ENCODE data around the gene FGGY. TPM values are rescaled to one million over a fixed set of nuclear protein-coding genes. Genes with fewer than 3 reads are reported as not detected.

The FGGY gene
- total RNA-seq, 1 experiment from 2014 or later, result 14.6 TPM

DNA sequence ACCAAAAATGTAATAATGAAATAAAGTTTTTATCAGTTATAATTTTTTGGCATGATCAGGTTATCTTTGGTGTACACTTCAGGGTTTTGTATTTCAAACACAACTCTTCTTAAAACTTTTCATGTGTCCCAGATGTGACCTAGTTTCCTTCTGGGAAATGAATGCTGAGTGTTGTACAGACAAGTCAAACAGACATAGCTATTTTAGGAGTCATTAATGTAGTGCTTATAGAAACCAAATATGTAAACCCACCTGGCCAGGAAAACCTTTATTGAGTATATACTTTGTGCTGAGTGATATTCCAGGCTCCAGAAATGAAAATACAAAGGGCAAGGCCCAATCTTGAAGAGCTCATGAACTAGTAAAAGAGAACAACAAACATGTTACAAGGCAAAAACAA, 491.9 kb downstream of the FGGY start:
- H3K9me3 Mint-ChIP-seq, result peaks cover 23 to 32% of the 10 kb centered on the region in 2 experiments
- no peak for DNase-seq
- TF ChIP-seq, protein P1, sequence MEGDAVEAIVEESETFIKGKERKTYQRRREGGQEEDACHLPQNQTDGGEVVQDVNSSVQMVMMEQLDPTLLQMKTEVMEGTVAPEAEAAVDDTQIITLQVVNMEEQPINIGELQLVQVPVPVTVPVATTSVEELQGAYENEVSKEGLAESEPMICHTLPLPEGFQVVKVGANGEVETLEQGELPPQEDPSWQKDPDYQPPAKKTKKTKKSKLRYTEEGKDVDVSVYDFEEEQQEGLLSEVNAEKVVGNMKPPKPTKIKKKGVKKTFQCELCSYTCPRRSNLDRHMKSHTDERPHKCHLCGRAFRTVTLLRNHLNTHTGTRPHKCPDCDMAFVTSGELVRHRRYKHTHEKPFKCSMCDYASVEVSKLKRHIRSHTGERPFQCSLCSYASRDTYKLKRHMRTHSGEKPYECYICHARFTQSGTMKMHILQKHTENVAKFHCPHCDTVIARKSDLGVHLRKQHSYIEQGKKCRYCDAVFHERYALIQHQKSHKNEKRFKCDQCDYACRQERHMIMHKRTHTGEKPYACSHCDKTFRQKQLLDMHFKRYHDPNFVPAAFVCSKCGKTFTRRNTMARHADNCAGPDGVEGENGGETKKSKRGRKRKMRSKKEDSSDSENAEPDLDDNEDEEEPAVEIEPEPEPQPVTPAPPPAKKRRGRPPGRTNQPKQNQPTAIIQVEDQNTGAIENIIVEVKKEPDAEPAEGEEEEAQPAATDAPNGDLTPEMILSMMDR (conservative IDR thresholded peaks at IDR 0.05), result no peak

More for the DNA sequence above, 491.9 kb downstream of the FGGY start:
- no peaks in the 10 kb centered on the region for H3K23me2 ChIP-seq (ENCODE audit: insufficient read length, low read depth, low read length, poor library complexity, severe bottlenecking)
- H3K4me2 ChIP-seq (ENCODE audit: insufficient read depth, insufficient read length, low read length), result no peak overlapping the region
- H3T11ph ChIP-seq (ENCODE audit: low read length), result no peak overlapping the region
- no peak overlapping the region for H4K91ac ChIP-seq (ENCODE audit: insufficient read length, low read depth, low read length)
- H2AFZ ChIP-seq (ENCODE audit: low read length), result no peak overlapping the region
- H3K18ac ChIP-seq (ENCODE audit: insufficient read length, low read depth, low read length), result no peak overlapping the region
- H2BK120ac ChIP-seq (ENCODE audit: low read depth, low read length, poor library complexity, severe bottlenecking), result no peak overlapping the region
- no peaks in the 10 kb centered on the region for H3K79me2 ChIP-seq (ENCODE audit: insufficient read depth, low read length)
- Mint-ChIP-seq H3K4me3 (no peak overlapping the region), H3K27ac (no peak overlapping the region), H3K4me1 (no peaks in the 10 kb centered on the region), H3K36me3 (ENCODE audit: insufficient read depth in 1 of 3, low read depth in 3 of 3) (peaks cover 6 to 28% (median 13%) of the 10 kb centered on the region in 3 experiments), H3K27me3 (ENCODE audit: low read depth) (no peaks in the 10 kb centered on the region)
- no peak overlapping the region for H2AK5ac ChIP-seq (ENCODE audit: insufficient read length, low read length)
- no peak overlapping the region for H3K14ac ChIP-seq (ENCODE audit: insufficient read depth, low read length)
- H2BK15ac ChIP-seq (ENCODE audit: low read depth, low read length), result no peak overlapping the region
- H4K5ac ChIP-seq (ENCODE audit: insufficient read length, low read depth, low read length), result no peak overlapping the region
- no peak overlapping the region for H2BK5ac ChIP-seq (ENCODE audit: insufficient read length, low read length)
- no peaks in the 10 kb centered on the region for H4K20me1 ChIP-seq (ENCODE audit: control insufficient read depth, insufficient read depth, insufficient read length)
- no peak overlapping the region for H3K56ac ChIP-seq (ENCODE audit: insufficient read length, low read depth, low read length)
- H3K9ac ChIP-seq (ENCODE audit: extremely low read depth, insufficient read length, low read length), result no peak overlapping the region
- no peak overlapping the region for H3K23ac ChIP-seq (ENCODE audit: insufficient read length, low read depth, low read length)
- H3K27ac ChIP-seq (ENCODE audit: insufficient read length, low read depth, low read length), result no peak overlapping the region
- no peak overlapping the region for H4K8ac ChIP-seq (replicated peaks; ENCODE audit: insufficient read length, low read depth, low read length)
- no peaks in the 10 kb centered on the region for H3K4me1 ChIP-seq (ENCODE audit: insufficient read depth, low read length)
- no peaks in the 10 kb centered on the region for H3K27me3 ChIP-seq (ENCODE audit: insufficient read depth, low read length)
- H3K9me3 ChIP-seq (ENCODE audit: control insufficient read depth, low read depth, low read length), result peaks cover 5% of the 10 kb centered on the region
- H3K79me1 ChIP-seq (ENCODE audit: insufficient read depth, low read depth, low read length, poor library complexity, severe bottlenecking), result no peaks in the 10 kb centered on the region
- no peak overlapping the region for H3K4ac ChIP-seq (ENCODE audit: low read depth, low read length)
- H2BK12ac ChIP-seq (ENCODE audit: insufficient read length, low read depth, low read length), result no peak overlapping the region
- H2BK20ac ChIP-seq (ENCODE audit: low read depth, low read length, poor library complexity, severe bottlenecking), result no peak overlapping the region
